OCI-LY7 (cell line): Measurements from ENCODE around the gene PTX4. TPM values are rescaled to one million over a fixed set of nuclear protein-coding genes. Genes with fewer than 3 reads are reported as not detected.

ENCODE experiments used
- BruUV-seq: library from RNA; stranded (reverse); fragments of 400-500 nt; replicated peaks from 2 replicates; lab custom pipeline; 2021; lab: Mats Ljungman, UMichigan
- CTCF ChIA-PET: fragments of 300-600 bp; sonication (Branson Sonifier 250); formaldehyde crosslinking; loops from one replicate; lab custom pipeline; 2022; ENCODE audit warnings: antibody characterized with exemption; ENCODE audit not compliant: unreplicated experiment; lab: Charles Lee
- POLR2A ChIA-PET: fragments of 300-600 bp; sonication (Branson Sonifier 250); formaldehyde crosslinking; loops from one replicate; lab custom pipeline; 2022; ENCODE audit warnings: antibody characterized with exemption; lab: Charles Lee
- DNase-seq: peaks from one replicate; pipeline ENCODE4 v3.0.0-alpha.2; 2015; ENCODE audit warnings: low spot score
- H2AFZ ChIP-seq: fragments of 200-600 bp; sonication (generic), shearing (Covaris generic); 2 replicates; pipeline ENCODE4 v1.6.1; 2014; ENCODE audit warnings: mild to moderate bottlenecking, antibody characterized with exemption, low read length, moderate library complexity
- H3K27ac ChIP-seq: fragments of 200-600 bp; sonication (generic); 2 replicates; pipeline ENCODE4 v1.5.1; 2014; ENCODE audit warnings: mixed run types, low read depth, mild to moderate bottlenecking, moderate library complexity, low read length, inconsistent platforms; ENCODE audit not compliant: poor library complexity, severe bottlenecking
- H3K36me3 ChIP-seq: fragments of 200-600 bp; sonication (generic); 2 replicates; pipeline ENCODE4 v1.6.1; 2014; ENCODE audit warnings: mild to moderate bottlenecking, antibody characterized with exemption, low read length, moderate library complexity, mixed read lengths; ENCODE audit not compliant: insufficient read depth
- H3K4me1 ChIP-seq: fragments of 200-600 bp; sonication (generic); 2 replicates; pipeline ENCODE4 v1.5.1; 2014; ENCODE audit warnings: mild to moderate bottlenecking, low read length; ENCODE audit not compliant: insufficient read depth, poor library complexity, severe bottlenecking
- H3K4me2 ChIP-seq: fragments of 200-600 bp; sonication (generic); 2 replicates; pipeline ENCODE4 v1.6.1; 2014; ENCODE audit warnings: mild to moderate bottlenecking, low read length
- H3K4me3 ChIP-seq: fragments of 200-600 bp; sonication (generic); 2 replicates; pipeline ENCODE4 v1.5.1; 2014; ENCODE audit warnings: mild to moderate bottlenecking, low read depth, low read length; ENCODE audit not compliant: poor library complexity, severe bottlenecking
- H3K79me2 ChIP-seq: fragments of 200-600 bp; sonication (generic); 2 replicates; pipeline ENCODE4 v1.6.1; 2016; ENCODE audit warnings: low read depth, mild to moderate bottlenecking, low read length, moderate library complexity, mixed read lengths; ENCODE audit not compliant: insufficient read depth
- H3K9me2 ChIP-seq: fragments of 200-600 bp; sonication (generic); 2 replicates; pipeline ENCODE4 v1.6.1; 2016; ENCODE audit warnings: mild to moderate bottlenecking, low read length, mixed read lengths; ENCODE audit not compliant: insufficient read depth
- H3K9me3 ChIP-seq: fragments of 200-600 bp; sonication (generic); 2 replicates; pipeline ENCODE4 v1.6.1; 2014; ENCODE audit warnings: mild to moderate bottlenecking, mixed run types, low read length, mixed read lengths
- H4K20me1 ChIP-seq: fragments of 200-600 bp; sonication (generic); 2 replicates; pipeline ENCODE4 v1.6.1; 2014; ENCODE audit warnings: mild to moderate bottlenecking, antibody characterized with exemption, low read length, moderate library complexity, mixed read lengths; ENCODE audit not compliant: insufficient read depth
- EZH2phosphoT487 ChIP-seq: fragments of 200-600 bp; sonication (generic); IDR thresholded peaks from 2 replicates; pipeline ENCODE4 v1.6.1; 2018; ENCODE audit warnings: low read depth, borderline replicate concordance, mild to moderate bottlenecking, mixed run types, antibody characterized with exemption, low read length, moderate library complexity, mixed read lengths
- intact Hi-C: fragments of 100-400 bp; cut with micrococcal nuclease; formaldehyde crosslinking; loops from one replicate; pipeline ENCODE4 v1.10.0; 2022; ENCODE audit not compliant: unreplicated experiment
- total RNA-seq, 2 experiments: library from RNA; depleted of rRNA in 1 of 2; stranded (reverse); fragments of >200 nt in 1 of 2; shearing (Covaris generic) in 1 of 2; gene quantifications; 2 replicates each; pipeline ENCODE4 v1.2.3, GENCODE V29; 2014 to 2022
- TF ChIP-seq, protein P1 (sequence below): fragments of 200-600 bp; sonication (generic); conservative IDR thresholded peaks from 2 replicates; pipeline ENCODE4 v1.5.1; 2014; ENCODE audit warnings: mild to moderate bottlenecking, antibody characterized with exemption, low read length, moderate library complexity, mixed read lengths

PTX4 gene
- total RNA-seq, 2 experiments from 2014 or later, result not detected

DNA sequence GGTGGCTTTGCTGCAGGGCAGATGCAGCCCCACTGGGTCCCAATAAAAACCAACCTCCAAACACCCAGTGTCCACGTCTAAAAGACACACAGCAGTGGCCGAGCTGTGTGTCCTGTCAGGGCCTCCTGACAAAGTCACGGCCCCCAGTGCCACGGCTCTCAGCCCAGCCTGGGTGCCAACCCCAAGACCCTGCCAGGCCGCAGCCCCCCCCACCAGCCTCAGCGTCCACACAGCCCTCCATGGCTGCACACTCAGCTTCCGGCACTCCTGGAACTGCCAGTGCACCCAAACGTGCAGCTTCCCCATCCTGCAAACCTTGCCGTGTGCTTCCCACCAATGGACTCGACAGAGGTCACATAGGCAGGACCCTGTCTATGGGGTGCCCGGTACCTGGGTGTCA, 40.8 kb downstream of the PTX4 start:
- Histone ChIP-seq H3K9me2 (no peaks in the 10 kb centered on the region), H3K4me1 (no peaks in the 10 kb centered on the region), H3K79me2 (no peaks in the 10 kb centered on the region), H3K9me3 (no peaks in the 10 kb centered on the region), H3K4me3 (no peak overlapping the region), H4K20me1 (no peaks in the 10 kb centered on the region), H3K27ac (no peak overlapping the region), H3K4me2 (no peak overlapping the region), H2AFZ (no peak overlapping the region), H3K36me3 (no peaks in the 10 kb centered on the region)
- intact Hi-C loops, result no loop called here
- ChIA-PET CTCF (no interaction called here), POLR2A (no interaction called here)
- no TSS peak for BruUV-seq
- DNase-seq, result no peak
- TF ChIP-seq, protein P1, sequence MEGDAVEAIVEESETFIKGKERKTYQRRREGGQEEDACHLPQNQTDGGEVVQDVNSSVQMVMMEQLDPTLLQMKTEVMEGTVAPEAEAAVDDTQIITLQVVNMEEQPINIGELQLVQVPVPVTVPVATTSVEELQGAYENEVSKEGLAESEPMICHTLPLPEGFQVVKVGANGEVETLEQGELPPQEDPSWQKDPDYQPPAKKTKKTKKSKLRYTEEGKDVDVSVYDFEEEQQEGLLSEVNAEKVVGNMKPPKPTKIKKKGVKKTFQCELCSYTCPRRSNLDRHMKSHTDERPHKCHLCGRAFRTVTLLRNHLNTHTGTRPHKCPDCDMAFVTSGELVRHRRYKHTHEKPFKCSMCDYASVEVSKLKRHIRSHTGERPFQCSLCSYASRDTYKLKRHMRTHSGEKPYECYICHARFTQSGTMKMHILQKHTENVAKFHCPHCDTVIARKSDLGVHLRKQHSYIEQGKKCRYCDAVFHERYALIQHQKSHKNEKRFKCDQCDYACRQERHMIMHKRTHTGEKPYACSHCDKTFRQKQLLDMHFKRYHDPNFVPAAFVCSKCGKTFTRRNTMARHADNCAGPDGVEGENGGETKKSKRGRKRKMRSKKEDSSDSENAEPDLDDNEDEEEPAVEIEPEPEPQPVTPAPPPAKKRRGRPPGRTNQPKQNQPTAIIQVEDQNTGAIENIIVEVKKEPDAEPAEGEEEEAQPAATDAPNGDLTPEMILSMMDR, result no peak
- TF ChIP-seq EZH2phosphoT487, result no peak

DNA sequence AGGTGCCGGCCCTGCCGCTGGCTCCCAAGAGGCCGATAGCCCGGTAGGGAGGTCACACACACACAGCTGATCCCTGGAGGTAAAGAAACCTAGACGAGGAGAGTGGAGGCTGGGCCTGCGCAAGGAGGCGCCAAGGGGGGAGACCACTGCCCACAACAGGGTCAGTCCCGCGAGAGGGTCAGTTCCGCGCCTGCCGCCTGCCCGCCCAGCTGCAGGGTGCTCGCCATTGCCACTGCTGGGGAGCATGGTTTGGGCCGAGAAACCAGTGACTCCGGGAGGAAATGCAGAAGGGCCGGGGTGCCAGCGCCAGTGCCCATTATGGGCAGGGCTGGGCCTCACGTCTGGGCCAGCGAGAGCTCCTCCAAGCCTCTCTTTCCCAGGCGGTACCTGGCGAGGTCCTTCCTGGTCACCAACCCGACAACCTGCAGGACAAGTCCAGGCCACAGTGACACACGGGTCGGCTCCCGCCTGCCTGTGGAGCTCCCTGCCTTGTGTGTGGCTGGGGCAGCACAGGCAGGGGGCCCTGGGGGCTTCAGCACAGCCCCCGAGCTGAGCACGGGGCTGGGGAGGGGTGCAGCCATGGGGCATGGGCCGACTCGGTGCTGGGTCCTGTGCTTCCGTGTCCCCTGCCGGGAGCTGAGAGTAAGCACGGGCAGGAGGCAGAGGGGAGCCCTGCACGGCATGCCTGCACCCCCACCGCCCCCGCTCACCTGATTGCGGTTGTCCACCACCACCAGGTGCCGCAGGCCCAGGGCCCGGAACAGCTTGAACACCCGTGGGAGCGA, 42.3 kb downstream of the PTX4 start:
- no peak for DNase-seq
- Histone ChIP-seq H3K4me3 (no peak overlapping the region), H3K79me2 (no peaks in the 10 kb centered on the region), H4K20me1 (no peaks in the 10 kb centered on the region), H3K36me3 (no peaks in the 10 kb centered on the region), H3K4me2 (no peak overlapping the region), H3K9me2 (no peaks in the 10 kb centered on the region), H2AFZ (no peak overlapping the region), H3K27ac (no peak overlapping the region), H3K9me3 (no peaks in the 10 kb centered on the region), H3K4me1 (no peaks in the 10 kb centered on the region)
- TF ChIP-seq EZH2phosphoT487, result no peak
- TF ChIP-seq, protein P1, result no peak
- POLR2A ChIA-PET, result no interaction called here
- intact Hi-C loops, result no loop called here
- BruUV-seq, result no TSS peak
- CTCF ChIA-PET, result no interaction called here

DNA sequence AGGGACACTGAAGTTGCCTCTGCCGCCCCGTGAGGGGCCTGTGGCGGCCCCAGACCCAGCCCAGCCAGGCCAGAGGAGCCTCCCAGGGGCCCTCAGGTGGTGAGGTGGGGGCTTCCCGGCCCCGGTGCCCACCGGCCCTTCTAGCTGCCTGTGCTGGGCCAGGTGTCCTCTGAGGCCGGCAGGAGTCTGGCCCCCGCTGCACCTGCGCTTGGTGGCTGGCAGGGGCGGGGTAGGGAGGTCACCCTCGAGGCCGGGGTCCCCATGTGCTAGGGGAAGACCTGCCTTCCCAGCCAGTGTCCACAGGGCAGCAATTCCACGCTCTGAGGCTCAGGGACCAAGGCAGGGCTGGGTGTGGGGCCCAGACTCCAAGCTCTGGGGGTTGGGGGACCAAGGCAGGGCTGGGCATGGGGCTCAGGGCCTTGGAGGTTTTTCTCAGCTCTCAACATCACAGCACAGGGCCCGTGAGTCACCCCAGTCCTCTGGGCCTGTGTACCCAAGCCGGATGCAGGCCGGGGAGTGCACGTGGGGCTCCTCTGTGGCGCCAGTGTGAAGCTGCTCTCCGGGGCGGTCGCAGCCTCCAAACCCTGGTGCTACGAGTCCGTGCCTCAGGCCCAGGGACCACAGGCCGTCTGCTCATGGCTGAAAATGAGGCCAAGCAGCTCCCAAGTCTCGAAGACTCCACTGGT, 43.1 kb downstream of the PTX4 start:
- TF ChIP-seq, protein P1, result no peak
- TF ChIP-seq EZH2phosphoT487, result no peak
- no peak overlapping the region for H3K4me2 ChIP-seq
- H3K79me2 ChIP-seq, result no peaks in the 10 kb centered on the region
- intact Hi-C loops, result no loop called here
- no peaks in the 10 kb centered on the region for H3K36me3 ChIP-seq
- ChIA-PET CTCF (no interaction called here), POLR2A (no interaction called here)
- H3K27ac ChIP-seq, result no peak overlapping the region
- DNase-seq, result no peak
- H3K4me1 ChIP-seq, result no peaks in the 10 kb centered on the region
- no peaks in the 10 kb centered on the region for H4K20me1 ChIP-seq
- no peak overlapping the region for H3K4me3 ChIP-seq
- BruUV-seq, result no TSS peak
- H2AFZ ChIP-seq, result no peak overlapping the region
- H3K9me3 ChIP-seq, result no peaks in the 10 kb centered on the region
- H3K9me2 ChIP-seq, result no peaks in the 10 kb centered on the region
